ENCODE measurements around the gene DUSP22.

The DUSP22 gene

DNA sequence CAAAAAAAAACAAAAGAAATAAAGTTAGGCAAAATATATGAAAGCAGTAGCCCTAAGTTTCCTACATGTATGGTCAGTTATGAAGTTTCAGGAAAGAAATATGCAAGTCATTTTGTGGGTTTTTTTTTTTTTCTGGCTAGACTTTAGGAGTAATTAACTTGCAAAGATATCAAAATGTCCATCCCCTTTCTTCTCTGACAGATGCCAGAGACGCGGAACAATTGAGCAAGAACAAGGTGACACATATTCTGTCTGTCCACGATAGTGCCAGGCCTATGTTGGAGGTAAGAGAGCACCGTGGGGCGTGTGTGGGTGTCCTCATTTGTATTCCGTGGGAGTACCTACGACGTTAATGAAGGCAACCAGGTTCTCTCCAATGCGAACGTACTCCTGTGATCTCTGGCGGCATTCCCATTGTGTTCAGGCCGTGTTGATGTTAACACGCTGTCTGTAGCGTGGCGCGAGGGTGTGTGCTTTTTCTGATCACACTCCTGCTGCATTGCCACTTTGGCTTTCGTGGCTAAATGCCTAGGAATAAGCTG lies 19.5 kb downstream of the DUSP22 start:
- DNase-seq (ENCODE audit: low read depth), result no peak

GRCh38 chr6:313087-313486 lies 20.8 kb downstream of the DUSP22 start:
- no peak for DNase-seq (ENCODE audit: low read depth)

- DNase-seq (ENCODE audit: low read depth), result no peak
Observed at GRCh38 chr6:313917-314316, 21.6 kb downstream of the DUSP22 start.

DNA sequence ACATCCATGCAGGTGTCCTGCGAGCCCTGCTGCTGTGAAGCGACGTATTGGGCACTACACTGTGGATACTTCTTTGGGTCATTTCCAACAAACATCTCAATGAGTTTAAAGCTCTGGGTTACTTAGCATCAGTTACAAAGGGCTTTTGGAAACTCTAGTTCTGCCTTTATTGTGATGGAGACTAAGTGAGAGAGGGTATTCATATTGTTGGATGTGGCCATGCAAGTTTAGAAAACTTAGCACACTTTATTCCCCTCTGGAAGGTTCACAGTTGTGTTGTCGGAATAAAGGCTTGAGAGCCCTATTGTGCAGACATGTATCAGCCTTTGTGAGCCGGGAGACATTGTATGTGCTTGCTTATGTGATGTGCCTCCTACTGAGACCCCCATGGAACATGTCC lies 22.1 kb downstream of the DUSP22 start:
- DNase-seq (ENCODE audit: low read depth), result no peak

DNA sequence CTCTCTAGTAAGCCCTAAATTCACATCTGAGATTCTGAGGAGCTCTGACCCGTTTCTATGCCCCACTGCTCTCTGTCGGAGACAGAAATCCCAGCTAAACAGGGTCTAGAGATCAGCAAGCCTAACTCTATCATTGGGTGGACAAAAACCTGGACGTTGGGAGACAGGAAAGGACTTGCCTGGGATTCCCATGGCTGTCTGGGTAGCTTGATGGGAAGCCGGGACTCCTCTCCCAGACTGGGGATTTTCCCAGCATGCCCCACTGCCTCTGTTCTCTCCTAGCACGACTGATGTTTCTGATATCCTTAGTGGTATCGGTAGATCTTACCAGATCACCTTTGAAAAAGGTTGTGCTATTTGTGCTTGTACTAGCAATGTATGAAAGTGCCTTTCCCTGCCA lies 22.9 kb downstream of the DUSP22 start:
- DNase-seq (ENCODE audit: low read depth), result no peak

DNA sequence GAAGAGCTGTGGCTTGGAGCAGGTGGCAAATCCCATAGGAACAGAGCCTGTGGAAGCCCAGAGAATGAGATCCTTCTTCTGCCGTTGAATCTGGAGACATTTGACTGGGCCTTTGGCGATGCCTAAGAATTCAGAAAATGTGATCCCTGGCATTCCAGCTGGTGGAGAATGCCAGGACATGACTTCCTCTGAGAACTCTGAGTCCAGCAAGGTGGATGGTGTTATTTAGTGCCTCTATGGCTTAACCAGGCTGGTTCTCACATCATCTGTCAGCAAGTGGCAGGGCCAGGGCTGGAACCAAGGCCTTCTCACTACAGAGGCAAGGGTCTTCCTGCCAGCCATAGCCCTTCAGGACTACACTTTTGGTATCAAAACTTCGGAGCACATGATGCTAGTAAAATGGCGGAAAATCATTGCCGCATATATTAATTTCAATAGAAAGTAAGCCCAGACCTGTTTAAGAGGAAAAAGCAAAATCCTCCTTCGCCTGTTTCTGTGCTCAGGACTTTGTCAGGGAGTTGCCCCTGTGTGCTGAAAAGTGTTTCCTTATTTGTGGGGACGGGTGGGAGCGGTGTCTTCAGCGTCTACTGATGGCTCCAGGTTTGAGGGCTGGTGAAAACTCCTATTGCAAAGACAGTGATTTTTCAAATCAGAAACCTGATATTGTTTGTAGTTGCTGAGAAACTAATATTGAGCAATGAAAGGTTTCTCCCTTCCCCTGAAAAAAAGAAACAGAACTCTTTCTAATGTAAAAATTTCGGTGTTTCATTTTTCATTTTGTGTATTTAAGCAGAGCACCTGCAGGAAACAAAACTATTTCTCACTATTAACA lies 23.9 kb downstream of the DUSP22 start:
- no peak for DNase-seq (ENCODE audit: low read depth)

DNA sequence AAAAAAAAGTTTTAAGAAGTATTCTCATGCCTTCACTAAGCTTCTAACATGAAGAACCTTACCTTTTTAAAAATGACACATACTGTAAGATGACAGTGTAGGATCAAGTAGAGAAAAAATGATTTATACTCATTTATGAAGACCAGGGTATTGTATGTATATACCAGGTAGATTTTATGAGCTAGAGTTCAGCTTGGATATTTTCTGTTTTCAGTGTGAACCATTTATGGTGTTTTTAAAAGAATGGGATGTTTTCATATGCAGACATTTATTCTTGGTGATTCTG lies 24.4 kb downstream of the DUSP22 start:
- no peak for DNase-seq (ENCODE audit: low read depth)

GRCh38 chr6:317060-317447 lies 24.8 kb downstream of the DUSP22 start:
- no peak for DNase-seq (ENCODE audit: low read depth)

DNA sequence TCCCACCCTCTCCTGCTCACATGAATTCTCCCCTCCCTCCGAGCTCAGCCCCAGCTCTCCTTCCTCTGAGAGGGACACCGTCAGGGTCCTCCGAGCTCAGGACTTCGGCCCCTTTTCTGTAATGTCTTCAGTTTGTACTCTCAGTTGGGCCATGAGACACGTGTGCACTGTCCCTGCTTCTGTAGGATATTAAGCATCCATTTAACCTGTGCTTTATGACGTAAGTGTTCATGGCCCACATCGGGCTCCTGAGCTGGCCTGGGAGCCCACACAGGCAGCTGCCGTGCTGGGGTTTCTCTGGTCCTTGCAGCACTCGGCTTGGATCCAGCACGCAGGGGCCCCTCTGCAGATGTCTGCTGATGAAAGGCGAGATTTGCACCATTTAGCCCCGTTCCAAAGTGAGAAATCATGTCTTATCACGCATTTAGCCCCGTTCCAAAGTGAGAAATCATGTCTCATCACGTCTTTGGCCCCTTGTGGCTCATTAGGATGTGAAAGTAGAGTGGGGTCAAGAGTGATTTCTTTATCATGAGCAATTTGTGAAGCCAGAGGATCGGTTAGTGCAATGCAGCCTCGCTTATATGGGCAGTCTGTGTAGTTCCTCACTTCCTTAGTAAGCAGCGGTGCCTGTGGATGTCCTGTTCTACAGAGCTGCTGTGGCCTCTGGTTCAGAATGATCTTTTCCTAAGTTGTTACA lies 25.3 kb downstream of the DUSP22 start:
- no peak for DNase-seq (ENCODE audit: low read depth)

DNA sequence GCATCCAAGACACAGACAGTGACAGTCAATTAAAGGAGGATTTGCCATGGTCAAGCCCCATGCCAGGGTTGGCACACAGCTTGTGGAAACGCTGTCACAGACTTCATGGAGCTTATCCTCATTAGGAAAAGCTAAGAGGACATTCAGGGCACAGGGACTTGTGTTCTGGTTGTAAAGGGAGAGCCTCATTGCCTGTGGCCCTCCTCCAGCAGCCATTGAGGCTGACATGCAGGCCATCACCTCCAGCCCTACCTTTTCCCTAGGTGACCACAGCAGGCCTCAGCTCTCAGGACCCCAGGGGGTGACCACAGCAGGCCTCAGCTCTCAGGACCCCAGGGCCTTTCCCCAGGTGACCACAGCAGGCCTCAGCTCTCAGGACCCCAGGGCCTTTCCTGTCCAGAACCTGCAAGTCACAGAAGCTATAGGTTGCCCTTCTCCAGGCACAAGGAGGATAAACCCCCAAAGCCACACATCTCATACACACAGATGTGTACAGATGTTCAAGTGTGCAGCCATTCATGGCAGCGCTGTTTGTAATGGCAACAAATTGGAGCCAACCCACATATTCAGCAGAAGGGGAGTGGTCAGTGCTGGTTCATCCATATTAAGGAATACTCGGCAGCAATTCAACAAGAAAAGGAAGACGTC lies 26.1 kb downstream of the DUSP22 start:
- no peak for DNase-seq (ENCODE audit: low read depth)

- no peak for DNase-seq (ENCODE audit: low read depth)
Observed at GRCh38 chr6:319177-320131, 27.2 kb downstream of the DUSP22 start.

- no peak for DNase-seq (ENCODE audit: low read depth)
Observed at GRCh38 chr6:320351-321157, 28.3 kb downstream of the DUSP22 start.

- no peak for DNase-seq (ENCODE audit: low read depth)
Observed at GRCh38 chr6:321158-321438, 28.8 kb downstream of the DUSP22 start.

GRCh38 chr6:321536-322258 lies 29.4 kb downstream of the DUSP22 start:
- DNase-seq (ENCODE audit: low read depth), result no peak

- DNase-seq (ENCODE audit: low read depth), result no peak
Observed at GRCh38 chr6:322259-322930, 30.1 kb downstream of the DUSP22 start.

DNA sequence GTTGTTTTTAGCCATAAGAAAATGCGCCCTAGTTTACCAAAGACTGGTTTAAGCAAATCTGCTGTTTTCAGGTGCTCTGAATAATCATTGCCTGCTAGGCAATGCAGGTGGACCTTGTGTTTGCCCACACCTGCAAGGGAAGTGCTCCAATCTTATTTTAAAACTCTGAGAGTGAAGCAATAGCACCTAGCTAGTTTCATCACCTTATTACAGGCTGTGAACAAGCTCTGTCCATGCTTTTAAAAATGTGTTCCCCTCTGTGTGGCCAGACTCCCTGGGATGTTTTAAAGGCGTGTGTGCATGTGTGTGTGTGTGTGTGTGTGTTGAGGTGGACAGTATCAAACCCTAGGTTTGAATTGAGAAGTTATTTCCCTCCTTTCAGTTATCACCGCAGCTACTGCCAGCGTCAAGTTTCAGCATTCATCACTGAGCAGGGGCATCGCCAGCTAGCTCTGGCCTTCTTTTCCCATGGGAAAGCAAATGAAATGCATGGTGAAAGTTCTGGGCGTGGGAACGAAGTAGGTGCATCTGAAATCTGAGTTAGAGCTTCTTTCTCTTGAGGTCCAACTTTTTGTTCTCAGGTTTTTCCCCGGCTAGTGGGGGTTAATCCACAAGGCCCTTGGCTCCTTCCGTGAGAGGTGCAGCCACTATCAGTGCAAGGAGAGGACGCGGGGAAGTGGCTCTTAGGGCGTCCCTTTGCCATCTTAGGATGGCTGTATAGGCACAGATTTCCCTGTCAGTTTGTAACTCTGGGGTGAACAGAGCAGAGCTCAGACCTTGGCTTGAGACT lies 30.8 kb downstream of the DUSP22 start:
- DNase-seq (ENCODE audit: low read depth), result no peak

GRCh38 chr6:323730-324088 lies 31.4 kb downstream of the DUSP22 start:
- DNase-seq (ENCODE audit: low read depth), result no peak

GRCh38 chr6:324116-324728 lies 31.9 kb downstream of the DUSP22 start:
- DNase-seq (ENCODE audit: low read depth), result no peak

GRCh38 chr6:324729-325125 lies 32.4 kb downstream of the DUSP22 start:
- no peak for DNase-seq (ENCODE audit: low read depth)
